Retinal pigment epithelial cell (primary cell): ENCODE data around the gene FUNDC2.

Experiments used
- DNase-seq: peaks from one replicate; pipeline ENCODE4 v3.0.0-alpha.2; 2010; ENCODE audit warnings: low read depth
- H3K4me3 ChIP-seq: 2 replicates; pipeline ENCODE4 v1.5.1; 2011; ENCODE audit warnings: mild to moderate bottlenecking, low read length, control low read depth, moderate library complexity
- TF ChIP-seq, protein P1 (sequence below): conservative IDR thresholded peaks from 2 replicates; pipeline ENCODE4 v1.5.1; 2011; ENCODE audit warnings: low read depth, low read length, control low read depth, inconsistent platforms

Gene FUNDC2

DNA sequence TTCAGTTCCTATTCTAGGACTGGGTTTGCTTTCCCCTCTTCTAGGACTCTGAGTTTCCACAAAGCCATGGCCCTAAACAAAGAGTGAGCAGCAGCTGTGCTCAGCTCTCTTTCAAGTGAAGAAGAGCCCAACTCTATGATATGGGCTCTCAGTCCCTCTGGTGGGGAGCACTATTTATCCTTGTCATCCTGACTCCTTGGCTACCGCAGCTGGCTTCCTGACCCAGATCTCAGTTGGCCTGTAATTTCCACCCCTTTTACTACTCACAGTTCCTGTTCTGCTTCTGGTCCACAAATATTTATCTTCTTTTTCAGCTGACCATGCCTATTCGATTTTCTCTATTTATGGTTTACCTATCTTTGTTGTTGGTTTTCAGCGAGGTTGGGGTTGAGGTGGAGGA, 37.9 kb upstream of the FUNDC2 start:
- H3K4me3 ChIP-seq = no peak overlapping the region
- TF ChIP-seq, protein P1, sequence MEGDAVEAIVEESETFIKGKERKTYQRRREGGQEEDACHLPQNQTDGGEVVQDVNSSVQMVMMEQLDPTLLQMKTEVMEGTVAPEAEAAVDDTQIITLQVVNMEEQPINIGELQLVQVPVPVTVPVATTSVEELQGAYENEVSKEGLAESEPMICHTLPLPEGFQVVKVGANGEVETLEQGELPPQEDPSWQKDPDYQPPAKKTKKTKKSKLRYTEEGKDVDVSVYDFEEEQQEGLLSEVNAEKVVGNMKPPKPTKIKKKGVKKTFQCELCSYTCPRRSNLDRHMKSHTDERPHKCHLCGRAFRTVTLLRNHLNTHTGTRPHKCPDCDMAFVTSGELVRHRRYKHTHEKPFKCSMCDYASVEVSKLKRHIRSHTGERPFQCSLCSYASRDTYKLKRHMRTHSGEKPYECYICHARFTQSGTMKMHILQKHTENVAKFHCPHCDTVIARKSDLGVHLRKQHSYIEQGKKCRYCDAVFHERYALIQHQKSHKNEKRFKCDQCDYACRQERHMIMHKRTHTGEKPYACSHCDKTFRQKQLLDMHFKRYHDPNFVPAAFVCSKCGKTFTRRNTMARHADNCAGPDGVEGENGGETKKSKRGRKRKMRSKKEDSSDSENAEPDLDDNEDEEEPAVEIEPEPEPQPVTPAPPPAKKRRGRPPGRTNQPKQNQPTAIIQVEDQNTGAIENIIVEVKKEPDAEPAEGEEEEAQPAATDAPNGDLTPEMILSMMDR = no peak
- no peak for DNase-seq

DNA sequence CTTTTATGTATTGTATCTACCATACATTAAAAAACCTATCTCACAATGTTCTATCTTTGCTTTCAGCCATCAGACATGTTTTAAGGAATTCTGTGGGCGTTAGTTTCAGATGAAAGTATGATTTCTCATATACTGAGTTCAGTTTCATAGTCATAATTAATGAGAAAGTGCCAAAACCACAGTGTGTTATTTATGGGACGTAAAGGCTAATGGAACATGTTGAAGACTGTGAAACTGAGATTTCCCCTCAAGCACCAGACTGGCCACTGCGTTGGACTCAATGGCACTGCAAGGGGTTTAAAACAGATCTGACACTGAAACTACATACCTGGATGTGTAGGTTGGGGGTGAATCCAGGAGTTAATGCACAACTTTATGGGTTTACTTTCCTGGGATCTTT, 36.1 kb upstream of the FUNDC2 start:
- no peak for DNase-seq
- TF ChIP-seq, protein P1 = no peak

DNA sequence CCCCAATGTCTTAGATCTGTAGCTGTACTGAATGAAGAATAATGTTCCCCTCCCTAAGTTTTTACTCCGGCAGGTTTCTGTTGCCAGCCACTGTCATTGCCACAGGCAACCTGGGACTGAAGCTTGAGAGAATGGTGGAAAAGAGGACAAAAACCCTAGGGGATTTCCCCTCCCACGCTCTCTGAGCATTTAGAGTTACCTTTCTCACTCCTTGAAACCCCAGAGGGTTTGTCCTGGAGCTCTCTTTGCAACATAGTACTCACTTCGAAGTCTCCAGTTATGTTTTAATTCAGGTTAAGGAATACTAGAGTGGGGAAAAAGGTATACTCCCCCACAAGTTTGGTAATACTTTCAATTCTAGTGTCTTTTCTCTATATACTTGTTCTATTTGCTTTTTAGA, 35.6 kb upstream of the FUNDC2 start:
- DNase-seq = no peak
- TF ChIP-seq, protein P1 = no peak
- H3K4me3 ChIP-seq = no peak overlapping the region

More for the DNA sequence above, 36.1 kb upstream of the FUNDC2 start:
- no peak overlapping the region for H3K4me3 ChIP-seq

DNA sequence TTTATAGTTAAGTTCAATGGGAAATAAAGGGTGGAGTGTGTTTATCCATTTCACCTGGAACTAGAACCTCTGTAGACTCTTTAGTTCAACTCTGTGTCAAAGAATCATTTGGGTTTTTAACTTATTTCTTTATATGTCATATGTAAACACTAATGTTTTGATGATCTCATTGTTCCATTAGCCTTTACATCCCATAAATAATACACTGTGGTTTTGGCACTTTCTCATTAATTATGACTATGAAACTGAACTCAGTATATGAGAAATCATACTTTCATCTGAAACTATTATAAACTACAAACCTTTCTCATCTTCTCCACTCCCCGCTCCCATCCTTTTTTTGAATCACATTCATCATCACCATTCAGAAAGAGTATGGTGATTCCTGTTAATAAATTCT, 35.2 kb upstream of the FUNDC2 start:
- H3K4me3 ChIP-seq = no peak overlapping the region
- DNase-seq = no peak
- TF ChIP-seq, protein P1 = no peak

DNA sequence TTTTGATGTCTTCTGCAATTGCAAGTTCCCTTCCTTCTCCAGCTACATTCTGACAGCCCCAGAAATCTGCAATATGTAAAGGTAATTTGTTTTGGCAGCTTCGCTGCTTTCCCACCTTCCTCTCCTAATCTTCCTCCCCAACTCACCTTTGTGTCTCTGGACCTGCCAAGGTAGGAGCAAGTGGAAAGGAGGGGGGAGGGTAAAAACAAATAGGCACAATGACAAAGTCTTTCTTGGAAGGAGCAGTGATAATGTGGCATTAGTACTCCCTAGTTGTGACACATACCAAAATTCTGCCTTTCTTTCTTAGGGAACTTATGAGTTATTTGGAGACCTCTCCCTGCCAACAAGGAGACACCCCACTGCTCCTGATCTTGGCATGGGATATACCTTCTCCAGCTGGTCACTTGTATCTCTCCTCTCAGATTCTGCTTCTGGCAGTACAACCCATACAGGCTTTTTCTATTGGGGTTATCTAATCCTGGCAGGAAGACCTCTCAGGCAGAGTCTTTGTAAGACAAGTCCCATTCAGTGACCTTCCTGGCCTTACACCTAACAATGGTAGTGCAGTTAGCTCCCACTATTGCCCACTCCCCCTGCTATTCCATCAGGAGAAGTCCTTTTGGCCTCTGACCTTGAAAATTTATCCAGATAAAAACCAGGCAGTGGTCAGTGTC, 28.3 kb upstream of the FUNDC2 start:
- H3K4me3 ChIP-seq = no peak overlapping the region
- DNase-seq = no peak
- TF ChIP-seq, protein P1 = no peak

DNA sequence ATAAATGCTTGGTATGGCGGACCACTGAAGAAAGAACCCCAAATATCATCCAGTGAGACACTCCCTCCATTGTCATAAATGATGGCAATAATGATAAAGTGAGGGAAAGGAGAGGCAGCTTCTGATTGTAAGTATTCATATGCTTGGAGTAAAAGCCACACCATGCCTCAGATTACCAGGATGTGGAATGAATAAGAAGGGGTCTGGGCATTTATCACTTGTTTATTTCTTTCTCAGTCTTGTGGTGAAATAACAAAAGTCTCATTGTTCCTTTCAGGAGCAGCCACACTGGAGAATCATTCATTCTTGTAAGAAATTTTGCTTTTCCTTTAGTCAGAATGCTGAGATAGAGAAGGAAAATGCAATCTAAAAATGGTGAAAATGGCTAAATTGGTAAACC, 25.8 kb upstream of the FUNDC2 start:
- DNase-seq = no peak
- TF ChIP-seq, protein P1 = no peak
- no peak overlapping the region for H3K4me3 ChIP-seq

DNA sequence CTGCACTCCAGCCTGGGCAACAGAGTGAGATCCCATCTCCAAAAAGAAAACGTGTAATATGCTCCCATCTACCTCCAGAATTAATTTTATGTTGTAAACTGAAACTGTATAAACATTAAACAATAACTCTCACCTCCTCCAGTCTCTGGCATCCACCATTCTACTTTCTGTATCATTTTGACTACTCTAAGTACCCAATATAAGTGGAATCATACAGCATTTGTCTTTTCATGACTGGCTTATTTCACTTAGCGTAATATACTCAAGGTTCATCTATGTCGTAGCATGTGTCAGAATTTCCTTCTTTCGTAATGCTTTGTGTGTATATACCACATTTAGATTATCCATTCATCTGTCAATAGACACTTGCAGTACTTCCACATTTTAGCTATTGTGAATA, 24.8 kb upstream of the FUNDC2 start:
- TF ChIP-seq, protein P1 = no peak
- no peak overlapping the region for H3K4me3 ChIP-seq
- no peak for DNase-seq
